Measurements from ENCODE around the gene CDKAL1. TPM values are rescaled to one million over a fixed set of nuclear protein-coding genes. Genes with fewer than 3 reads are reported as not detected.
"Not testable (repeated sequence)": the region's sequence is repeated elsewhere in the genome, so short reads cannot be mapped to it uniquely, and the experiment has no call there.

Gene CDKAL1
- total and polyA plus RNA-seq, 2 of the 8 experiments (the other 6 are each of a cell fraction or from before 2014, with no cell fraction given), result 8.4 to 24.6 TPM

DNA sequence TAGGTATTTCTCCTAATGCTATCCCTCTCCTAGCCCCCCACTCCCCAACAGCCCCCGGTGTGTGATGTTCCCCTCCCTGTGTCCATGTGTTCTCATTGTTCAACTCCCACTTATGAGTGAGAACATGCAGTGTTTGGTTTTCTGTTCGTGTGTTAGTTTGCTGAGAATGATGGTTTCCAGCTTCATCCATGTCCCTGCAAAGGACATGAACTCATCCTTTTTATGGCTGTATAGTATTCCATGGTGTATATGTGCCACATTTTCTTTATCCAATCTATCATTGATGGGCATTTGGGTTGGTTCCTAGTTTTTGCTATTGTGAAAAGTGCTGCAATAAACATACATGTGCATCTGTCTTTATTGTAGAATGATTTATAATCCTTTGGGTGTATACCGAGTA lies 56.2 kb downstream of the CDKAL1 start:
- FAIRE-seq; H2BK12ac ChIP-seq (ENCODE audit: low read depth, low read length): not testable (repeated sequence)

DNA sequence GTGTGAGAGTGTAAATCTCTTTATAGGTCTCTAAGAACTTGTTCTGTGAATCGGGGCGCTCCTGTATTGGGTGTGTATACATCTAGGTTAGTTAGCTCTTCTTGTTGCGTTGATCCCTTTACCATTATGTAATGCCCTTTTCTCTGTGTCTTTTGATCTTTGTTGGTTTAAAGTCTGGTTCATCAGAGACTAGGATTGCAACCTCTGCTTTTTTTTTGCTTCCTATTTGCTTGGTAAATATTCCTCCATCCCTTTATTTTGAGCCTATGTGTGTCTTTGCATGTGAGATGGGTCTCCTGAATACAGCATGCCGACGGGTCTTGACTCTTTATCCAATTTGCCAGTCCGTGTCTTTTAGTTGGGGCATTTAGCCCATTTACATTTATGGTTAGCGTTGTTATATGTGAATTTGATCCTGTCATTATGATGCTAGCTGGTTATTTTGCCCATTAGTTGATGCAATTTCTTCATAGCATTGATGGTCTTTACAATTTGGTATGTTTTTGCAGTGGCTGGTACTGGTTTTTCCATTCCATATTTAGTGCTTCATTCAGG lies 60.1 kb downstream of the CDKAL1 start:
- not testable (repeated sequence) for DNase-seq (ENCODE audit: low read depth in 1 of 2, low spot score in 2 of 2)
- CTCF ChIA-PET (ENCODE audit: partially characterized antibody), result interaction anchor here (0.6 to 1.6 kb wide), 3 partner anchors 29 to 999 kb away, joined by 3 to 4 read pairs (median 4); partner anchors contain the start of gene SOX4

More for the DNA sequence above, 56.2 kb downstream of the CDKAL1 start:
- POLR2A ChIA-PET (ENCODE audit: partially characterized antibody); H2BK120ac ChIP-seq (replicated peaks; ENCODE audit: low read depth, low read length); DNase-seq (ENCODE audit: low read depth in 1 of 2, low spot score in 2 of 2); H2BK15ac ChIP-seq (ENCODE audit: low read length); H3K79me1 ChIP-seq (ENCODE audit: low read depth, low read length); H3K23me2 ChIP-seq (ENCODE audit: low read depth, low read length); H4K91ac ChIP-seq (replicated peaks; ENCODE audit: insufficient read length, low read length); H2AFZ ChIP-seq (ENCODE audit: low read length); H2BK5ac ChIP-seq (ENCODE audit: low read depth, low read length); H2AK5ac ChIP-seq (ENCODE audit: low read depth, low read length); CTCF ChIA-PET (ENCODE audit: partially characterized antibody); H3K9me3 ChIP-seq (ENCODE audit: insufficient read depth in 2 of 2, low read depth in 1 of 2, low read length in 1 of 2); H3K23ac ChIP-seq (ENCODE audit: insufficient read length); H3K4ac ChIP-seq (replicated peaks; ENCODE audit: insufficient read length, low read depth, low read length); H3K9ac ChIP-seq (replicated peaks in 1 of 4; ENCODE audit: extremely low read depth in 1 of 4, low read depth in 3 of 4, low read length in 3 of 4); H3K27ac ChIP-seq (ENCODE audit: low read depth, low read length); H4K8ac ChIP-seq (ENCODE audit: extremely low read depth, insufficient read depth, low read length); H3K4me3 ChIP-seq (ENCODE audit: extremely low read depth in 1 of 4, insufficient read depth in 2 of 4, low read depth in 3 of 4, low read length in 4 of 4); H3K36me3 ChIP-seq (ENCODE audit: control insufficient read depth in 2 of 4, insufficient read depth in 4 of 4, low read length in 3 of 4); H3K4me2 ChIP-seq (ENCODE audit: insufficient read depth in 1 of 2, low read depth in 2 of 2, low read length in 2 of 2); H3K4me1 ChIP-seq (replicated peaks in 1 of 4; ENCODE audit: control insufficient read depth in 3 of 4, insufficient read depth in 4 of 4, low read length in 3 of 4); H3K27me3 ChIP-seq (replicated peaks in 1 of 4; ENCODE audit: control insufficient read depth in 3 of 4, extremely low read depth in 1 of 4, insufficient read depth in 3 of 4, low read length in 3 of 4); H3K79me2 ChIP-seq (ENCODE audit: control insufficient read depth in 1 of 2, insufficient read depth in 2 of 2, low read length in 2 of 2); H3K56ac ChIP-seq (replicated peaks; ENCODE audit: insufficient read length, low read depth, low read length); H2BK20ac ChIP-seq (ENCODE audit: low read length); H3K18ac ChIP-seq (ENCODE audit: extremely low read depth, low read length); H4K5ac ChIP-seq (ENCODE audit: insufficient read length, low read depth, low read length); H3K14ac ChIP-seq (ENCODE audit: insufficient read length); H4K20me1 ChIP-seq (replicated peaks in 1 of 2; ENCODE audit: control insufficient read depth in 1 of 2, insufficient read depth in 2 of 2, low read length in 2 of 2): not testable (repeated sequence)
- 95% methylated on average over 3 of the region's 3 CpGs; no CpG with 5 or more reads in 1 of the 2 experiments for WGBS, 2 experiments (ENCODE audit: extremely low coverage in 1 of 2, insufficient coverage in 1 of 2, insufficient read length in 1 of 2, insufficient replicate concordance in 2 of 2, low coverage in 1 of 2, low lambda C conversion rate in 2 of 2, missing lambda C conversion rate in 1 of 2)

More for the DNA sequence above, 60.1 kb downstream of the CDKAL1 start:
- H3K27ac ChIP-seq (ENCODE audit: low read depth, low read length); H4K5ac ChIP-seq (ENCODE audit: insufficient read length, low read depth, low read length); H3K14ac ChIP-seq (ENCODE audit: insufficient read length); H3K9me3 ChIP-seq (ENCODE audit: insufficient read depth in 2 of 2, low read depth in 1 of 2, low read length in 1 of 2); H2AFZ ChIP-seq (ENCODE audit: low read length); H4K20me1 ChIP-seq (replicated peaks in 1 of 2; ENCODE audit: control insufficient read depth in 1 of 2, insufficient read depth in 2 of 2, low read length in 2 of 2); H3K4me3 ChIP-seq (ENCODE audit: extremely low read depth in 1 of 4, insufficient read depth in 2 of 4, low read depth in 3 of 4, low read length in 4 of 4); H4K91ac ChIP-seq (replicated peaks; ENCODE audit: insufficient read length, low read length); H3K56ac ChIP-seq (replicated peaks; ENCODE audit: insufficient read length, low read depth, low read length); H3K18ac ChIP-seq (ENCODE audit: extremely low read depth, low read length); H3K23ac ChIP-seq (ENCODE audit: insufficient read length); H3K23me2 ChIP-seq (ENCODE audit: low read depth, low read length); H2AK5ac ChIP-seq (ENCODE audit: low read depth, low read length); H2BK5ac ChIP-seq (ENCODE audit: low read depth, low read length); FAIRE-seq; POLR2A ChIA-PET (ENCODE audit: partially characterized antibody); H3K79me2 ChIP-seq (ENCODE audit: control insufficient read depth in 1 of 2, insufficient read depth in 2 of 2, low read length in 2 of 2); H3K27me3 ChIP-seq (replicated peaks in 1 of 4; ENCODE audit: control insufficient read depth in 3 of 4, extremely low read depth in 1 of 4, insufficient read depth in 3 of 4, low read length in 3 of 4); H3K36me3 ChIP-seq (ENCODE audit: control insufficient read depth in 2 of 4, insufficient read depth in 4 of 4, low read length in 3 of 4); H3K9ac ChIP-seq (replicated peaks in 1 of 4; ENCODE audit: extremely low read depth in 1 of 4, low read depth in 3 of 4, low read length in 3 of 4); H3K79me1 ChIP-seq (ENCODE audit: low read depth, low read length); H4K8ac ChIP-seq (ENCODE audit: extremely low read depth, insufficient read depth, low read length); H3K4me2 ChIP-seq (ENCODE audit: insufficient read depth in 1 of 2, low read depth in 2 of 2, low read length in 2 of 2); H2BK12ac ChIP-seq (ENCODE audit: low read depth, low read length); H3K4ac ChIP-seq (replicated peaks; ENCODE audit: insufficient read length, low read depth, low read length); H2BK15ac ChIP-seq (ENCODE audit: low read length); H2BK20ac ChIP-seq (ENCODE audit: low read length); H3K4me1 ChIP-seq (replicated peaks in 1 of 4; ENCODE audit: control insufficient read depth in 3 of 4, insufficient read depth in 4 of 4, low read length in 3 of 4); H2BK120ac ChIP-seq (replicated peaks; ENCODE audit: low read depth, low read length): not testable (repeated sequence)
- WGBS, 2 experiments (ENCODE audit: extremely low coverage in 1 of 2, insufficient coverage in 1 of 2, insufficient read length in 1 of 2, insufficient replicate concordance in 2 of 2, low coverage in 1 of 2, low lambda C conversion rate in 2 of 2, missing lambda C conversion rate in 1 of 2), result 93% methylated on average over 7 of the region's 7 CpGs; no CpG with 5 or more reads in 1 of the 2 experiments

Data from H1 (cell line).